COR-L47 (cell line): ENCODE measurements around the gene FCHSD2.
"Not testable (repeated sequence)": the region's sequence is repeated elsewhere in the genome, so short reads cannot be mapped to it uniquely, and the experiment has no call there.

ENCODE experiments used
- DNase-seq: peaks from one replicate; lab custom pipeline; 2025; lab: John Stamatoyannopoulos, UW

FCHSD2 gene

GRCh38 chr11:73009972-73010371, 132.1 kb downstream of the FCHSD2 start:
- no peak for DNase-seq

- DNase-seq: no peak
Measured at GRCh38 chr11:73004088-73004487, 138.0 kb downstream of the FCHSD2 start.

GRCh38 chr11:73003088-73003487, 139.0 kb downstream of the FCHSD2 start:
- DNase-seq: no peak

- DNase-seq: no peak
Measured at GRCh38 chr11:73002214-73002613, 139.9 kb downstream of the FCHSD2 start.

- peak; percentile 85 for DNase-seq
Measured at GRCh38 chr11:73001615-73002014, 140.5 kb downstream of the FCHSD2 start.

GRCh38 chr11:72998676-72999075, 143.4 kb downstream of the FCHSD2 start:
- no peak for DNase-seq

- no peak for DNase-seq
Measured at GRCh38 chr11:72996959-72997358, 145.2 kb downstream of the FCHSD2 start.

GRCh38 chr11:72989727-72990126, 152.4 kb downstream of the FCHSD2 start:
- no peak for DNase-seq

- no peak for DNase-seq
Measured at GRCh38 chr11:72988821-72989220, 153.3 kb downstream of the FCHSD2 start.

- DNase-seq: no peak
Measured at GRCh38 chr11:72985645-72986044, 156.5 kb downstream of the FCHSD2 start.

GRCh38 chr11:72984453-72985077, 157.6 kb downstream of the FCHSD2 start:
- no peak for DNase-seq

GRCh38 chr11:72983560-72983959, 158.6 kb downstream of the FCHSD2 start:
- DNase-seq: no peak

GRCh38 chr11:72981971-72982685, 160.0 kb downstream of the FCHSD2 start:
- DNase-seq: no peak

- DNase-seq: no peak
Measured at GRCh38 chr11:72981080-72981479, 161.0 kb downstream of the FCHSD2 start.

GRCh38 chr11:72977782-72978181, 164.3 kb downstream of the FCHSD2 start:
- DNase-seq: not testable (repeated sequence)

GRCh38 chr11:72976522-72976892, 165.6 kb downstream of the FCHSD2 start:
- DNase-seq: not testable (repeated sequence)

GRCh38 chr11:72975778-72976521, 166.2 kb downstream of the FCHSD2 start:
- no peak for DNase-seq

GRCh38 chr11:72974487-72975205, 167.5 kb downstream of the FCHSD2 start:
- DNase-seq: no peak

- no peak for DNase-seq
Measured at GRCh38 chr11:72972496-72973128, 169.5 kb downstream of the FCHSD2 start.

- DNase-seq: no peak
Measured at GRCh38 chr11:72971192-72971967, 170.7 kb downstream of the FCHSD2 start.

- DNase-seq: no peak
Measured at GRCh38 chr11:72970557-72971118, 171.5 kb downstream of the FCHSD2 start.
